IPS-18a (cell line): ENCODE data around the gene VIPAS39.

Experiments
- H3K27ac ChIP-seq: one replicate; pipeline ENCODE4 v1.5.1; 2013; ENCODE audit warnings: low read length
- H3K27me3 ChIP-seq: one replicate; pipeline ENCODE4 v1.6.1; 2013; ENCODE audit warnings: mild to moderate bottlenecking, low read length; ENCODE audit not compliant: control insufficient read depth, insufficient read depth
- H3K36me3 ChIP-seq: one replicate; pipeline ENCODE4 v1.6.1; 2013; ENCODE audit warnings: low read depth, low read length; ENCODE audit not compliant: control insufficient read depth
- H3K4me1 ChIP-seq: one replicate; pipeline ENCODE4 v1.6.1; 2013; ENCODE audit warnings: low read depth, low read length; ENCODE audit not compliant: control insufficient read depth
- H3K4me3 ChIP-seq: one replicate; pipeline ENCODE4 v1.5.1; 2013; ENCODE audit warnings: low read length
- H3K9ac ChIP-seq: one replicate; pipeline ENCODE4 v1.6.1; 2013; ENCODE audit warnings: mild to moderate bottlenecking, low read length, moderate library complexity
- H3K9me3 ChIP-seq: one replicate; pipeline ENCODE4 v1.6.1; 2013; ENCODE audit warnings: low read depth, low read length; ENCODE audit not compliant: control insufficient read depth

Gene VIPAS39

DNA sequence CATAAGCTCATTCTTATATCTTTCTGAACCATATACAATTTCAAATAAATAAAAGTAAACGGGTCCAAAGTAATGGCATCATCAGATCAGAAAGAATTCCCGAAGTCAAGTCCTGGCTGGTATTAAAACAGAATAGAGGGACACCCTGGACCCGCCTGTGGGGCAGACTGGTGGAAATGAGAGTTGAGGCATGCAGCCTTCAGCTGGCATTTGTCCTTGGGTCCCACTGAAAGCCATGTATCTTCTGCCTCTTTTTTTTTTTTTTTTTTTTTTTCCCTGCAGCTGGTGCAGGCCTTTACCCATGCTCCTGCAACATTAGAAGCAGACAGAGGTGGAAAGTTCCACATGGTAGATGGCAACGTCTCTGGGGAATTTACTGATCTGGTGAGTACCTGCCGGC lies 10.4 kb upstream of the VIPAS39 start:
- H3K27me3 ChIP-seq: no peaks in the 10 kb centered on the region
- H3K27ac ChIP-seq: no peak overlapping the region
- no peak overlapping the region for H3K4me3 ChIP-seq
- H3K4me1 ChIP-seq: peaks cover 2% of the 10 kb centered on the region
- H3K9ac ChIP-seq: no peak overlapping the region
- peaks cover 61% of the 10 kb centered on the region for H3K36me3 ChIP-seq
- no peaks in the 10 kb centered on the region for H3K9me3 ChIP-seq

DNA sequence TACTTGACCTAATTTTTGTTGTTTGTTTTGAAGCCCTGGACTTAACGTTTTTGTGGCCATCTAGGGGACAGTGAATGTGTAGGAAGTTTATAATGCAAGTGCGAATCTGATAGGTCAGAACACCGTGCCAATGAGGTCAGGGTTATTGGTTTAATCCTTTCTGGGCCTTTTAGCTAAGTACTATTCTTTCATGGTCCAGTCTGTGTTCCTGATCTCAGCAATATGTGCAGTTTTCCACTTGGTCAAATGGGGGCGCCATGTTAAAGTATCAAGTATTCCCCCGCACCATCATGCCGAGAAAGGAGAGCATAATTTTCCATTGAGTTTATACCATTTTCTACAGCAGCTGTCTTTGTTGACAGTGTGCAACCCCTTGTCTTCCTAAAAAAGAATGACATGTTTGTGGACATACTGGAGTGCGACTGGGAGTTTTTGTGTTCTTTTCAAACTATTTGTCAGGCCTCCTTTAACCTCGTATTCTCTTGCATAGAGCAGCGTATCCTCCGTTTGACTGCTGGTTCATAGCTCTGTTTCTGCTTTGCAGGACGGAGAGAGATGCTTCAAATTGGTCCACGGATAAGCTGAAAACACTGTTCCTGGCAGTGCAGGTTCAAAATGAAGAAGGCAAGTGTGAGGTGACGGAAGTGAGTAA lies 1.8 kb upstream of the VIPAS39 start:
- no peaks in the 10 kb centered on the region for H3K4me1 ChIP-seq
- H3K4me3 ChIP-seq: peak overlapping the region; percentile 99
- H3K27me3 ChIP-seq: no peaks in the 10 kb centered on the region
- H3K9ac ChIP-seq: peak overlapping the region; percentile 97
- peaks cover 41% of the 10 kb centered on the region for H3K36me3 ChIP-seq
- no peaks in the 10 kb centered on the region for H3K9me3 ChIP-seq
- H3K27ac ChIP-seq: no peak overlapping the region

- no peaks in the 10 kb centered on the region for H3K9me3 ChIP-seq
- no peaks in the 10 kb centered on the region for H3K4me1 ChIP-seq
- peak overlapping the region; percentile 97 for H3K9ac ChIP-seq
- H3K27ac ChIP-seq: peak overlapping the region; percentile 99
- peaks cover 34% of the 10 kb centered on the region for H3K36me3 ChIP-seq
- no peaks in the 10 kb centered on the region for H3K27me3 ChIP-seq
- H3K4me3 ChIP-seq: peak overlapping the region; percentile 99
These were observed 999 bp upstream of the VIPAS39 start for GRCh38 chr14:77458249-77458950.

DNA sequence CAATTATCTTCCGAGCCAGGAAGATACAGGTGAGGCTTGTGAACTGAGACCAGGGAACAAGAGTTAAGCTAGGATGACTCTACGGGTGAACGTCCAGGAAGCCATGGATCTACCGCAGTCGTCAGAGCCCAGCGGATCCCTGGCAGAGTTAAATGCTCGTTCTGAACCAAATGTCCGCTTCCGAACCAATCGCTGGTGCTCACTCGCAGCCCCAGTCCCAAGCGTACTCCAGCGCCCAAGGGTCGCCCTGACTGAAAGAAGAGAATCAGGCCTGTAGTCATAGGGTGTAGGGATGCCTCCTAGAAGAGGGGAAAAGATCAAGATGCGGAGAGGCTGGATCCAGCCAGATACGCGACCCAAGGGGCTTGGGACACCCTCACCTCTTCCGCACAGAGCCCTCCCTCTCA lies 283 bp downstream of the VIPAS39 start:
- Histone ChIP-seq H3K27me3 (no peaks in the 10 kb centered on the region), H3K9me3 (no peaks in the 10 kb centered on the region), H3K4me3 (peak overlapping the region; percentile 99), H3K27ac (no peak overlapping the region), H3K36me3 (peaks cover 27% of the 10 kb centered on the region), H3K4me1 (no peaks in the 10 kb centered on the region), H3K9ac (peak overlapping the region; percentile 97)

- Histone ChIP-seq H3K9ac (no peak overlapping the region), H3K36me3 (peaks cover 18% of the 10 kb centered on the region), H3K27me3 (no peaks in the 10 kb centered on the region), H3K9me3 (no peaks in the 10 kb centered on the region), H3K27ac (no peak overlapping the region), H3K4me1 (no peaks in the 10 kb centered on the region), H3K4me3 (peak overlapping the region; percentile 99)
These were observed 1.3 kb downstream of the VIPAS39 start for GRCh38 chr14:77455966-77456640.

- no peak overlapping the region for H3K27ac ChIP-seq
- no peak overlapping the region for H3K4me3 ChIP-seq
- H3K4me1 ChIP-seq: no peaks in the 10 kb centered on the region
- no peak overlapping the region for H3K9ac ChIP-seq
- no peaks in the 10 kb centered on the region for H3K27me3 ChIP-seq
- no peaks in the 10 kb centered on the region for H3K9me3 ChIP-seq
- peaks cover 26% of the 10 kb centered on the region for H3K36me3 ChIP-seq
These were observed 15.2 kb downstream of the VIPAS39 start for GRCh38 chr14:77442196-77442595.

- Histone ChIP-seq H3K9me3 (no peaks in the 10 kb centered on the region), H3K27me3 (no peaks in the 10 kb centered on the region), H3K27ac (no peak overlapping the region), H3K9ac (no peak overlapping the region), H3K36me3 (peaks cover 34% of the 10 kb centered on the region), H3K4me1 (no peaks in the 10 kb centered on the region), H3K4me3 (no peak overlapping the region)
These were observed 17.5 kb downstream of the VIPAS39 start for GRCh38 chr14:77439861-77440260.

DNA sequence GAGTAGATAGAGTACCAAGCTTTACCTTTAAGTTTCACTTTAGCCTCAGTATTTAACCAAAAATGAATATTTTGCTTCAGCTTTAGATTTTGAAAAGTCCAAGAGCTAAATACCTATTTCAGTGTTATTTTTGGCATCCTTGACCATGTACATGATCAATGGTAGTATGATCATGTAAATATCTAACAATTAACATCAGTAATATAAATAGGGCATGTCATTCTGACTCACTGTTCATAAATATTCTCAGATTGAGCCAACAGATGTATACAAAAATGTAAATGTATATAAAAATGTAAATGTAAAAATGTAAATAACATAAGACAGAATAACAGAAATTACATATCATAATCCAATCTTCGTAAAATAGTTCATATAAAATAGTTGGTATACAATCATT lies 18.8 kb downstream of the VIPAS39 start:
- H3K9me3 ChIP-seq: no peaks in the 10 kb centered on the region
- H3K27me3 ChIP-seq: no peaks in the 10 kb centered on the region

GRCh38 chr14:77436042-77436441 lies 21.4 kb downstream of the VIPAS39 start:
- Histone ChIP-seq H3K9ac (no peak overlapping the region), H3K27ac (no peak overlapping the region), H3K4me1 (no peaks in the 10 kb centered on the region), H3K4me3 (no peak overlapping the region), H3K9me3 (no peaks in the 10 kb centered on the region), H3K36me3 (peaks cover 14% of the 10 kb centered on the region), H3K27me3 (no peaks in the 10 kb centered on the region)

More for the DNA sequence above, 18.8 kb downstream of the VIPAS39 start:
- Histone ChIP-seq H3K4me1 (no peaks in the 10 kb centered on the region), H3K9ac (no peak overlapping the region), H3K36me3 (peaks cover 37% of the 10 kb centered on the region), H3K27ac (no peak overlapping the region), H3K4me3 (no peak overlapping the region)

DNA sequence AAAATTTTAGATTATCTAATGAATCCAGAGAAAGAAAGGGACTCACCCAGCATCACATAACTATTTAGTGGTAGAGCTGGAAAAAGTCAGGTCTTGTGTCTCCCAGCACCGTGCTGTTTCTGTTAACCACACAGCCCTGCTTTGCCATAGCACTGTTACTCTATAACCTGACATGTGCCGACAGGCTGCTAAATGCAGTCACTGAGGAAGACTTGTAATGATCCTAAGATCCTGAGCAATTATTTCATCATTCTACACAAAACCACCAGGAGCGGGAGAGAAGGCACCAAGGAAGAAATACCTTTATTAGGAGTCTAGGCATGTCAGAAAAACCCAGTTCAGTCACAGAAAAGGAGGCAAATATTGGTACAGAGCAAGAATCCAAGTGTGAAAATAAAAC lies 31.0 kb downstream of the VIPAS39 start:
- H3K4me1 ChIP-seq: peaks cover 11% of the 10 kb centered on the region
- H3K27me3 ChIP-seq: no peaks in the 10 kb centered on the region
- H3K36me3 ChIP-seq: peaks cover 20% of the 10 kb centered on the region
- no peak overlapping the region for H3K4me3 ChIP-seq
- H3K9me3 ChIP-seq: no peaks in the 10 kb centered on the region
- H3K9ac ChIP-seq: no peak overlapping the region
- H3K27ac ChIP-seq: no peak overlapping the region

DNA sequence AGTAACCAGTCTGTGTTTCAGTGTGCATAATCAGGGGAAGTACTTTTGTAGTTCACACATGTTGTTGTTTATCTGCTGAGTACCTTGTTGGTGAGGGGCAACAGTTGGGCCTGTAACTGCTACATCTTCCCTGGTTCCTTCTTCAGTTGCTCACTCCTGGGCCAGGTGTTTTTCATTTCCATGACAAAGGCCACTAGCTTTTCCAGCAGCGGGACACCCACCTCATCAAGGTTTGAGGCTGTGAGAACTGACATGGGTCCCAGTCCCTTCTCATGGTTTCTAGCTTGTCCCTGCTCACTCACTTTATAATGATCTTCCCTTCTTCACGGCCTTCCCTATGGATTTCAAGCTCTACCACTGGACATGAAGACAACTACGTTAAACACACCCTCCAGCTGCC lies 32.5 kb downstream of the VIPAS39 start:
- no peaks in the 10 kb centered on the region for H3K27me3 ChIP-seq
- no peak overlapping the region for H3K9ac ChIP-seq
- H3K9me3 ChIP-seq: no peaks in the 10 kb centered on the region
- H3K4me1 ChIP-seq: peaks cover 11% of the 10 kb centered on the region
- no peak overlapping the region for H3K4me3 ChIP-seq
- H3K27ac ChIP-seq: no peak overlapping the region
- H3K36me3 ChIP-seq: peaks cover 20% of the 10 kb centered on the region
